OCI-LY7 (cell line): ENCODE data around the gene TCTN1. TPM values are rescaled to one million over a fixed set of nuclear protein-coding genes. Genes with fewer than 3 reads are reported as not detected.

Experiments used
- BruUV-seq: library from RNA; stranded (reverse); fragments of 400-500 nt; replicated peaks from 2 replicates; lab custom pipeline; 2021; lab: Mats Ljungman, UMichigan
- CTCF ChIA-PET: fragments of 300-600 bp; sonication (Branson Sonifier 250); formaldehyde crosslinking; loops from one replicate; lab custom pipeline; 2022; ENCODE audit warnings: antibody characterized with exemption; ENCODE audit not compliant: unreplicated experiment; lab: Charles Lee
- POLR2A ChIA-PET: fragments of 300-600 bp; sonication (Branson Sonifier 250); formaldehyde crosslinking; loops from one replicate; lab custom pipeline; 2022; ENCODE audit warnings: antibody characterized with exemption; lab: Charles Lee
- DNase-seq: peaks from one replicate; pipeline ENCODE4 v3.0.0-alpha.2; 2015; ENCODE audit warnings: low spot score
- H2AFZ ChIP-seq: fragments of 200-600 bp; sonication (generic), shearing (Covaris generic); 2 replicates; pipeline ENCODE4 v1.6.1; 2014; ENCODE audit warnings: mild to moderate bottlenecking, antibody characterized with exemption, low read length, moderate library complexity
- H3K27ac ChIP-seq: fragments of 200-600 bp; sonication (generic); 2 replicates; pipeline ENCODE4 v1.5.1; 2014; ENCODE audit warnings: mixed run types, low read depth, mild to moderate bottlenecking, moderate library complexity, low read length, inconsistent platforms; ENCODE audit not compliant: poor library complexity, severe bottlenecking
- H3K36me3 ChIP-seq: fragments of 200-600 bp; sonication (generic); 2 replicates; pipeline ENCODE4 v1.6.1; 2014; ENCODE audit warnings: mild to moderate bottlenecking, antibody characterized with exemption, low read length, moderate library complexity, mixed read lengths; ENCODE audit not compliant: insufficient read depth
- H3K4me1 ChIP-seq: fragments of 200-600 bp; sonication (generic); 2 replicates; pipeline ENCODE4 v1.5.1; 2014; ENCODE audit warnings: mild to moderate bottlenecking, low read length; ENCODE audit not compliant: insufficient read depth, poor library complexity, severe bottlenecking
- H3K4me2 ChIP-seq: fragments of 200-600 bp; sonication (generic); 2 replicates; pipeline ENCODE4 v1.6.1; 2014; ENCODE audit warnings: mild to moderate bottlenecking, low read length
- H3K4me3 ChIP-seq: fragments of 200-600 bp; sonication (generic); 2 replicates; pipeline ENCODE4 v1.5.1; 2014; ENCODE audit warnings: mild to moderate bottlenecking, low read depth, low read length; ENCODE audit not compliant: poor library complexity, severe bottlenecking
- H3K79me2 ChIP-seq: fragments of 200-600 bp; sonication (generic); 2 replicates; pipeline ENCODE4 v1.6.1; 2016; ENCODE audit warnings: low read depth, mild to moderate bottlenecking, low read length, moderate library complexity, mixed read lengths; ENCODE audit not compliant: insufficient read depth
- H3K9me2 ChIP-seq: fragments of 200-600 bp; sonication (generic); 2 replicates; pipeline ENCODE4 v1.6.1; 2016; ENCODE audit warnings: mild to moderate bottlenecking, low read length, mixed read lengths; ENCODE audit not compliant: insufficient read depth
- H3K9me3 ChIP-seq: fragments of 200-600 bp; sonication (generic); 2 replicates; pipeline ENCODE4 v1.6.1; 2014; ENCODE audit warnings: mild to moderate bottlenecking, mixed run types, low read length, mixed read lengths
- H4K20me1 ChIP-seq: fragments of 200-600 bp; sonication (generic); 2 replicates; pipeline ENCODE4 v1.6.1; 2014; ENCODE audit warnings: mild to moderate bottlenecking, antibody characterized with exemption, low read length, moderate library complexity, mixed read lengths; ENCODE audit not compliant: insufficient read depth
- CTCF ChIP-seq: fragments of 200-600 bp; sonication (generic); conservative IDR thresholded peaks from 2 replicates; pipeline ENCODE4 v1.5.1; 2014; ENCODE audit warnings: mild to moderate bottlenecking, antibody characterized with exemption, low read length, moderate library complexity, mixed read lengths
- EZH2phosphoT487 ChIP-seq: fragments of 200-600 bp; sonication (generic); IDR thresholded peaks from 2 replicates; pipeline ENCODE4 v1.6.1; 2018; ENCODE audit warnings: low read depth, borderline replicate concordance, mild to moderate bottlenecking, mixed run types, antibody characterized with exemption, low read length, moderate library complexity, mixed read lengths
- intact Hi-C: fragments of 100-400 bp; cut with micrococcal nuclease; formaldehyde crosslinking; loops from one replicate; pipeline ENCODE4 v1.10.0; 2022; ENCODE audit not compliant: unreplicated experiment
- total RNA-seq, 2 experiments: library from RNA; depleted of rRNA in 1 of 2; stranded (reverse); fragments of >200 nt in 1 of 2; shearing (Covaris generic) in 1 of 2; gene quantifications; 2 replicates each; pipeline ENCODE4 v1.2.3, GENCODE V29; 2014 to 2022

TCTN1 gene
- total RNA-seq, 2 experiments from 2014 or later: 8.7 to 19.9 TPM

- ChIA-PET CTCF (interaction anchor here (1.1 kb wide), 1 partner anchor 37 kb away, joined by 3 read pairs; no protein-coding TSS in a partner anchor), POLR2A (interaction anchor here (0.7 to 1.4 kb wide), 3 partner anchors 8 to 56 kb away, joined by 3 to 7 read pairs (median 5); no protein-coding TSS in a partner anchor)
- BruUV-seq: no TSS peak
- Histone ChIP-seq H4K20me1 (no peaks in the 10 kb centered on the region), H3K9me3 (no peaks in the 10 kb centered on the region), H3K27ac (no peak overlapping the region), H2AFZ (no peak overlapping the region), H3K36me3 (no peaks in the 10 kb centered on the region), H3K4me1 (peaks cover 65% of the 10 kb centered on the region), H3K79me2 (no peaks in the 10 kb centered on the region), H3K4me3 (no peak overlapping the region), H3K4me2 (no peak overlapping the region; the same call in 1 of the 2 replicates), H3K9me2 (no peaks in the 10 kb centered on the region)
- intact Hi-C loops: no loop called here
- TF ChIP-seq EZH2phosphoT487 (no peak), CTCF (no peak)
- DNase-seq: no peak
These were observed 25.6 kb downstream of the TCTN1 start for GRCh38 chr12:110639336-110640141.

- peaks cover 56% of the 10 kb centered on the region for H3K4me1 ChIP-seq
- intact Hi-C loops: no loop called here
- CTCF ChIA-PET: no interaction called here
- TF ChIP-seq EZH2phosphoT487: no peak
- TF ChIP-seq CTCF: no peak
- no peaks in the 10 kb centered on the region for H3K9me3 ChIP-seq
- BruUV-seq: no TSS peak
- POLR2A ChIA-PET: interaction anchor here (1.1 kb wide), 1 partner anchor 9 kb away, joined by 5 read pairs; no protein-coding TSS in a partner anchor
- no peak for DNase-seq
- no peak overlapping the region for H3K27ac ChIP-seq
- no peaks in the 10 kb centered on the region for H3K79me2 ChIP-seq
- no peaks in the 10 kb centered on the region for H3K36me3 ChIP-seq
- H4K20me1 ChIP-seq: no peaks in the 10 kb centered on the region
- H3K9me2 ChIP-seq: no peaks in the 10 kb centered on the region
- peak overlapping the region; percentile 9; the same call in 1 of the 2 replicates for H3K4me2 ChIP-seq
- no peak overlapping the region for H2AFZ ChIP-seq
- no peak overlapping the region for H3K4me3 ChIP-seq
These were observed 26.5 kb downstream of the TCTN1 start for GRCh38 chr12:110640275-110641025.
